Activated CD4-positive, alpha-beta T cell treated with anti-CD3 and anti-CD28 coated beads for 36 hours (primary cell): ENCODE data around the gene YIPF1. TPM values are rescaled to one million over a fixed set of nuclear protein-coding genes. Genes with fewer than 3 reads are reported as not detected.
"Not testable (repeated sequence)": the region's sequence is repeated elsewhere in the genome, so short reads cannot be mapped to it uniquely, and the experiment has no call there.

Source experiments
- ATAC-seq: fragments of 200-7000 bp; cut with Tn5 transposase; one replicate; pipeline ENCODE4 v1.10.0; 2021; ENCODE audit warnings: mild to moderate bottlenecking, moderate library complexity
- CTCF ChIA-PET: fragments of 350-600 bp; sonication (Branson Sonifier 250); formaldehyde crosslinking; loops from one replicate; lab custom pipeline; 2021; ENCODE audit warnings: antibody characterized with exemption; lab: Charles Lee
- POLR2A ChIA-PET: fragments of 350-600 bp; sonication (Branson Sonifier 250); formaldehyde crosslinking; loops from one replicate; lab custom pipeline; 2021; ENCODE audit warnings: antibody characterized with exemption, inconsistent platforms; lab: Charles Lee
- DNase-seq: peaks from one replicate; pipeline ENCODE4 v3.0.0-alpha.2; 2020
- H3K27ac Mint-ChIP-seq: one replicate; pipeline ENCODE4 v1.8.0; 2021; ENCODE audit warnings: mixed read lengths
- H3K27me3 Mint-ChIP-seq: one replicate; pipeline ENCODE4 v1.8.0; 2021; ENCODE audit warnings: mixed read lengths
- H3K36me3 Mint-ChIP-seq: one replicate; pipeline ENCODE4 v1.8.0; 2021; ENCODE audit warnings: low read depth, mixed read lengths
- H3K4me1 Mint-ChIP-seq: one replicate; pipeline ENCODE4 v1.8.0; 2021; ENCODE audit warnings: mixed read lengths
- H3K4me3 Mint-ChIP-seq: one replicate; pipeline ENCODE4 v1.8.0; 2021; ENCODE audit warnings: mild to moderate bottlenecking, moderate library complexity, mixed read lengths
- H3K9me3 Mint-ChIP-seq: one replicate; pipeline ENCODE4 v1.8.0; 2021; ENCODE audit warnings: low read depth, mixed read lengths
- intact Hi-C, 2 experiments: fragments of 100-400 bp; cut with DNase I in 1 of 2; cut with micrococcal nuclease in 1 of 2; formaldehyde crosslinking; loops; one replicate each; pipeline versions ENCODE4 v1.14.2 to v1.15.1; 2022 to 2024; cut with DNase I, micrococcal nuclease
- total RNA-seq, 2 experiments: library from RNA; stranded (reverse); gene quantifications; one replicate each; pipeline ENCODE4 v1.2.3, GENCODE V29; 2021

Gene YIPF1
- total RNA-seq, 2 experiments from 2014 or later: 19.0 to 24.4 TPM

DNA sequence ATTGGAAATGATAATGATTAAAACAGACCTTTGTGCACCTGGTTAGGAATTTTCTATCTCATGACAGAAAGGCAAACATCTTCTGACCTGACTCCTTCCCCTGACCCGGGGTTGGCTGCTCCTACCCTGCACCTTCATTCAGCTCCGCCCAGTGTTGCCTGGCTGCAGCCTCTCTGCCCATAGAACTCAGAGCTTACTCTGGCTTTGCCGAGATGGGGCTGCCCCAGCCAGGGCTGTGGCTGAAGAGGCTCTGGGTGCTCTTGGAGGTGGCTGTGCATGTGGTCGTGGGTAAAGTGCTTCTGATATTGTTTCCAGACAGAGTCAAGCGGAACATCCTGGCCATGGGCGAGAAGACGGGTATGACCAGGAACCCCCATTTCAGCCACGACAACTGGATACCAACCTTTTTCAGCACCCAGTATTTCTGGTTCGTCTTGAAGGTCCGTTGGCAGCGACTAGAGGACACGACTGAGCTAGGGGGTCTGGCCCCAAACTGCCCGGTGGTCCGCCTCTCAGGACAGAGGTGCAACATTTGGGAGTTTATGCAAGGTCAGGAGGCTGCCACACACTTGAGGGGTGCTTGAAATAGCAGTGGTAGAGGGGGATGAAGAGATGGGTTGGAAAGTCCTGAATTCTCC is 4.5 kb upstream of the YIPF1 start, which contains the start of gene DIO1:
TSS of gene DIO1 (plus strand) at position 189 of the 638 bp plus-strand sequence. CDS start at position 213, 24 bp downstream.
- DNase-seq (peak; percentile 43), ATAC-seq (no peak)
- Mint-ChIP-seq H3K27ac (no peak within 1 kb of the TSS), H3K4me1 (peaks cover 18% of the 10 kb centered on the region), H3K27me3 (peaks cover 6% of the 10 kb centered on the region), H3K36me3 (no peaks in the 10 kb centered on the region), H3K4me3 (no peak within 1 kb of the TSS), H3K9me3 (no peaks in the 10 kb centered on the region)
- intact Hi-C loops: no loop called here
- POLR2A ChIA-PET: no interaction called here
- CTCF ChIA-PET: interaction anchor here (1.1 to 2.6 kb wide), 2 partner anchors 33 to 65 kb away, joined by 3 to 8 read pairs; no protein-coding TSS in a partner anchor

DNA sequence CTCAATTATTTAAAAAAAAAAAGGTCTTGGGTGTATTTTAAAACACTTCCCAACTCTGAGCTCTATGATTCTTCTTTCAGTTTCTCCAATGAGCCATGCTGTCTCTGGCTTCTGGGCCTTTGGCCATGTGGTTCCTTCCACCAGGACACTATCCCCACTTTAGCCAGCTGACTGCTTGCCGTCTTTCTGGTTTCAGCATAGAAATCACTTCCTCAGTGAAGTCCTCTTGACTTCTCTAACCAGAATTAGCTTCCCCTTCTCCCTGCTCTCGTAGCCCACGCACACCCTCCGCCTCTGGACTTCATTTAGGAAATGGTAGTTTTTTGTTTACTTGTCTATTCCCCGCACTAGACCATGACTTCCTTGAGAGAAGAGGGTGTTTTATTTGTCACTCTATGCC is 3.3 kb upstream of the YIPF1 start:
- DNase-seq (no peak), ATAC-seq (no peak)
- ChIA-PET POLR2A (no interaction called here), CTCF (interaction anchor here (1.0 to 2.6 kb wide), 2 partner anchors 15 to 32 kb away, joined by 4 to 8 read pairs; no protein-coding TSS in a partner anchor)
- peaks cover 28% of the 10 kb centered on the region for H3K4me1 Mint-ChIP-seq
- no peak overlapping the region for H3K27ac Mint-ChIP-seq
- peaks cover 3% of the 10 kb centered on the region for H3K36me3 Mint-ChIP-seq
- H3K9me3 Mint-ChIP-seq: no peaks in the 10 kb centered on the region
- peaks cover 6% of the 10 kb centered on the region for H3K27me3 Mint-ChIP-seq
- intact Hi-C loops: no loop called here
- no peak overlapping the region for H3K4me3 Mint-ChIP-seq

DNA sequence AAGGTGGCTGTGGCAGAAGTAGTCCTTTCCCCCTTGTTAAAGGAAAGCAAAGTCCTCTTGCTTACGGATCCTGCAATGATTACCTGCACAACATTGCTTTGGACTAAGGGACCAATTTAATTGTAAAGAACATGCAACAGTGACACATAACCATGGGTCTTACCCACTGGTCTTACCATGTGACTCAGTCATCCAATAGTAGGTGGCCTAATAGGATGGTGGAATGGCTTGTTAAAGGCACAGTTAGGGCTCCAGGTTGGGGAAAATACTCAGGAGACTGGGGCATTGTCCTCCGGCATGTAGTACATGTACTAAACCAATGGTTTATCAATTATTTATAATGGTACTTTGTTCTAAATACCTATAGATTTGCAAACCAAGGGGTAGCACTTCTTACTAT is 2.1 kb upstream of the YIPF1 start:
- H3K9me3 Mint-ChIP-seq: no peaks in the 10 kb centered on the region
- H3K4me3 Mint-ChIP-seq: no peak overlapping the region
- ChIA-PET CTCF (interaction anchor here (1.0 kb wide), 1 partner anchor 32 kb away, joined by 3 read pairs; no protein-coding TSS in a partner anchor), POLR2A (no interaction called here)
- peaks cover 6% of the 10 kb centered on the region for H3K27me3 Mint-ChIP-seq
- H3K36me3 Mint-ChIP-seq: peaks cover 8% of the 10 kb centered on the region
- intact Hi-C loops: loop anchor here (2.0 kb wide), 3 partner anchors 161 to 995 kb away; partner anchors contain the start of genes DHCR24 (in 1 of the 2), TCEANC2 (in 1 of the 2) and TMEM59 (in 1 of the 2)
- DNase-seq (no peak), ATAC-seq (no peak)
- H3K27ac Mint-ChIP-seq: no peak overlapping the region
- peaks cover 34% of the 10 kb centered on the region for H3K4me1 Mint-ChIP-seq

DNA sequence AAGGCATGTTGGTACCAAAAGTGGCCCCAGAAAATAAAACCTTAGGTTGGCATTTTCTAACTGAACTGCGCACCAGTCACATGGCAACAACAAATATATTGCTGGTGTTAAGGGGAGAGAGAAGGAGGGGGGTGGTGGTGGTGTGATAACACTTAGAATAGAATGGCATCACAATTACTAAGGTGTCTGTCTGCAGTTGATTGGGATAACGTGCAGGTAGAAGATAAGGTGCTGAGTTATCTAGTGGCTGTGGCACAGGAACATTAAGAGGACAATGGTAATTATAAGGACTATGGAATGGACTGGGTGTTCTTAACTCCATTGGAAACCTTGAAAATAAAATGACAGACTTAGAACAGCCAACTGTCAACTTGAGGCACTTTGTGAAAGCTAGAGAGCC is 1.4 kb upstream of the YIPF1 start:
- peaks cover 34% of the 10 kb centered on the region for H3K4me1 Mint-ChIP-seq
- peaks cover 8% of the 10 kb centered on the region for H3K36me3 Mint-ChIP-seq
- intact Hi-C loops: loop anchor here (2.0 kb wide), 3 partner anchors 162 to 996 kb away; partner anchors contain the start of genes DHCR24 (in 1 of the 2), TCEANC2 (in 1 of the 2) and TMEM59 (in 1 of the 2)

DNA sequence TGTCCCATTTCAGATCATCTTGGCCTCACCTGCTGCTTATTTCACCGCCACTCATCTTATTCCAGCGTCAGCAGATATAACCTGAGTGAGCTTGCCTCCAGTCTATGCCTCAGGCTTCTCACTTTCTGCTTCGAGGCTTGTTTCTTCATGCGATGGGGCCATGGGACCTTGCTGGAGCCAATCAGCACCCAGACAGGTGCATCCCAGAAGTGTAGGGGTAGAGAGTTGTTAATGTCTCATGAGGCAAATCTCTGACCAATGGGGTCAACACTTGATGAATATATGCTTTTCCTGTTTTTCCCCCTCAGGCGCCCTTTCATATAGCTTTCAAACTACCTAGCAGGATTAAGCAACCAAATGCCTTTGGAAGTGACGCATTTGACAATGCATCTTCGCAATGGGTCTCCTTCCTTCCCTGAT is 935 bp upstream of the YIPF1 start:
- ChIA-PET CTCF (interaction anchor here (0.7 to 2.5 kb wide), 5 partner anchors 23 to 69 kb away, joined by 3 to 9 read pairs (median 3); no protein-coding TSS in a partner anchor), POLR2A (interaction anchor here (1.0 to 2.2 kb wide), 2 partner anchors 55 to 162 kb away, joined by 3 to 16 read pairs; partner anchors contain the start of genes IFT25, LRRC42 and TMEM59)
- peaks cover 3% of the 10 kb centered on the region for H3K27me3 Mint-ChIP-seq
- peak overlapping the region; percentile 94 for H3K27ac Mint-ChIP-seq
- DNase-seq: peak; percentile 54
- peaks cover 34% of the 10 kb centered on the region for H3K4me1 Mint-ChIP-seq
- peak overlapping the region; percentile 96 for H3K4me3 Mint-ChIP-seq
- peak; percentile 43 for ATAC-seq
- intact Hi-C loops: loop anchor here (1.0 to 2.0 kb wide), 5 partner anchors 29 to 996 kb away; partner anchors contain the start of genes DHCR24 (in 1 of the 2), LRRC42 (in 1 of the 2), TCEANC2 (in 1 of the 2) and TMEM59 (in 1 of the 2)
- no peaks in the 10 kb centered on the region for H3K9me3 Mint-ChIP-seq
- H3K36me3 Mint-ChIP-seq: peaks cover 10% of the 10 kb centered on the region

More for the DNA sequence above, 1.4 kb upstream of the YIPF1 start:
- POLR2A ChIA-PET: interaction anchor here (2.2 kb wide), 1 partner anchor 55 kb away, joined by 16 read pairs; the partner anchor contains the start of genes IFT25 and LRRC42
- peak overlapping the region; percentile 94 for H3K27ac Mint-ChIP-seq
- CTCF ChIA-PET: interaction anchor here (0.8 to 2.5 kb wide), 4 partner anchors 23 to 69 kb away, joined by 3 to 9 read pairs (median 4); no protein-coding TSS in a partner anchor
- H3K27me3 Mint-ChIP-seq: peaks cover 6% of the 10 kb centered on the region
- ATAC-seq: no peak
- H3K4me3 Mint-ChIP-seq: no peak overlapping the region
- H3K9me3 Mint-ChIP-seq: no peaks in the 10 kb centered on the region
- DNase-seq: no peak

DNA sequence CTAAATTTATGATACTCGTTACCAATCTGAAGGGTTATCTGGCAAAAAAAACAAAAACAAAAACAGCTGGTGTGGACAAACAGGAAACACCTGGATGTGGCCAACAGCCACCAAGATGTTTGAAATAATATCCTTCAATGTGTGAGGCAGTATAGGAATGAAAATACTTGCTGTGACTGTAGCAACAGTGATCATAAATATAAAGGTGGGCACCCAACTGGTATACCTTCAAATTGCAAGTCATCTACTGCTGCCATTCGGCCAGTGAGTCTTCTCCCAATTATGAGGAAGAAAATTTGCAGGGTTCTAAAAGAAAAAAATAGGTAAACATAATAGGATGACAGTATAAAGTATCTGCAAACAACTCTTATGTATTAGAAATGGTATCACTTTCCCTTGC is 916 bp downstream of the YIPF1 start:
- Mint-ChIP-seq H3K4me1 (peaks cover 41% of the 10 kb centered on the region), H3K27me3 (no peaks in the 10 kb centered on the region), H3K27ac (peak overlapping the region; percentile 94), H3K4me3 (peak overlapping the region; percentile 96), H3K36me3 (peaks cover 10% of the 10 kb centered on the region), H3K9me3 (no peaks in the 10 kb centered on the region)
- POLR2A ChIA-PET: no interaction called here
- CTCF ChIA-PET: interaction anchor here (1.4 to 2.5 kb wide), 2 partner anchors 27 to 71 kb away, joined by 4 to 9 read pairs; no protein-coding TSS in a partner anchor
- DNase-seq: no peak
- ATAC-seq: no peak
- intact Hi-C loops: loop anchor here (1.0 to 10.0 kb wide), 5 partner anchors 50 to 906 kb away; partner anchors contain the start of genes NDC1 (in 2 of the 2), LRRC42 (in 1 of the 2), TCEANC2 (in 1 of the 2) and TMEM59 (in 1 of the 2)

DNA sequence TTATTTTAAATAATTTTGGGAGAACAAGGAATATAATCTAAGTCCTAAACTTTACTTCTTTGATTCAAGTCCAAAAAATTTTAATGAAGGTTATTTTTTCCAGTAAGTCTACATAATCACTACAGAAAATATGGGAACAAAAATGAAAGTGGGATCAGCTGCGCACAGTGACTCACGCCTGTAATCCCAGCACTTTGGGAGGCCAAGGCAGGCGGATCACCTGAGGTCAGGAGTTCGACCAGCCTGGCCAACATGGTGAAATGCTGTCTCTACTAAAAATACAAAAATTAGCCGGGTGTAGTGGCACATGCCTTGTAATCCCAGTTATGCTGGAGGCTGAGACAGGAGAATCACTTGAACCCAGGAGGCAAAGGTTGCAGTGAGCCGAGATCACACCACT is 6.0 kb downstream of the YIPF1 start:
- POLR2A ChIA-PET, H3K27ac Mint-ChIP-seq, H3K27me3 Mint-ChIP-seq, H3K9me3 Mint-ChIP-seq, DNase-seq, ATAC-seq, H3K4me3 Mint-ChIP-seq: not testable (repeated sequence)
- Mint-ChIP-seq H3K36me3 (peaks cover 32% of the 10 kb centered on the region), H3K4me1 (peaks cover 22% of the 10 kb centered on the region)
- CTCF ChIA-PET: interaction anchor here (1.9 to 3.8 kb wide), 3 partner anchors 23 to 76 kb away, joined by 4 to 19 read pairs (median 8); partner anchors contain the start of genes IFT25 and LRRC42
- intact Hi-C loops: loop anchor here in 1 of 2 experiments (10.0 kb wide), 1 partner anchor 911 kb away; no protein-coding TSS in a partner anchor

DNA sequence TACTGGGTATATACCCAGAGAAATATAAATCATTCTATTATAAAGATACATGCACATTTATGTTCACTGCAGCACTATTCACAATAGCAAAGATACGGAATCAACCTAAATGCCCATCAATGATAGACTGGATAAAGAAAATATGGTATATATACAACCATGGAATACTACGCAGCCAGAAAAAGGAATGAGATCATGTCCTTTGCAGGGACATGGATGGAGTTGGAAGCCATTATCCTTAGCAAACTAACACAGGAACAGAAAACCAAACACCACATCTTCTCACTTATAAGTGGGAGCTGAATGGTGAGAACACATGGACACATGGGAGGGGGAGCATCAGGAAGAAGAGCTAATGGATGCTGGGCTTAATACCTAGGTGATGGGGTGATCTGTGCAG is 7.7 kb downstream of the YIPF1 start:
- intact Hi-C loops: loop anchor here in 1 of 2 experiments (10.0 kb wide), 1 partner anchor 913 kb away; no protein-coding TSS in a partner anchor
- H3K9me3 Mint-ChIP-seq, DNase-seq, ATAC-seq, H3K27me3 Mint-ChIP-seq, H3K27ac Mint-ChIP-seq, POLR2A ChIA-PET, H3K4me3 Mint-ChIP-seq: not testable (repeated sequence)
- Mint-ChIP-seq H3K36me3 (peaks cover 27% of the 10 kb centered on the region), H3K4me1 (peaks cover 11% of the 10 kb centered on the region)
- CTCF ChIA-PET: interaction anchor here (0.6 to 4.1 kb wide), 8 partner anchors 10 to 84 kb away, joined by 3 to 27 read pairs (median 4); partner anchors contain the start of genes IFT25 and LRRC42

DNA sequence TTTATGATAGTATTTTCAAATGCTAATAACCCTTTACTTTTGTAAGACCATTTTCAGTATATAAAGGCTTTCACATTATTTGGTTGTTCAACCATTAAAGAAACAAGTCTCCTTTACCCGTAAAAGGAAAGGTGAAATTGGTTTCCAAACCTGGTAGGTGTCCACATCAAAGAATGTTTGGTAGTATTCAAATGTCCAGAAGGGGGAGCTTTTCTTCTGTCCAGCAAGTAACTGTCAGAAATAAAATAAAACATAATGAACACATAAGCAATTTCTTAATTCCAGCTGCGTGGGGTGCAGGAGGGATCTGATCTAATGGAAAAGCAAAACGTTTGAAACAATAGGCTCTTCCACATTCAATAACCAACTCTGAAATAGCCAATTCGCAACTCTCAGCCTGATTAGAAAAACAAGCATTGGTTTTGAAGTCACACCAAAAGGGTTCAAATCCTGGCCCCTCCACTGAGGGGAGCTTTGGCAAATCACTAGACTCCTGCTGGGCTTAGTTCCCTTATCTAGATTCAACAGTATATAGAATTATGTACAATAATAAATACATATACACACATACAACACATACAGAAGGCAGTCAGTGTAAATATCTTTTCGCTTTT is 11.0 kb downstream of the YIPF1 start:
- POLR2A ChIA-PET: interaction anchor here (1.6 kb wide), 1 partner anchor 70 kb away, joined by 4 read pairs; no protein-coding TSS in a partner anchor
- Mint-ChIP-seq H3K9me3 (peaks cover 3% of the 10 kb centered on the region), H3K4me1 (peaks cover 4% of the 10 kb centered on the region), H3K27me3 (no peaks in the 10 kb centered on the region), H3K4me3 (no peak overlapping the region), H3K36me3 (peaks cover 30% of the 10 kb centered on the region), H3K27ac (no peak overlapping the region)
- CTCF ChIA-PET: interaction anchor here (0.6 to 4.1 kb wide), 28 partner anchors 14 to 208 kb away, joined by 3 to 35 read pairs (median 4); no protein-coding TSS in a partner anchor
- intact Hi-C loops: loop anchor here (1.0 to 2.0 kb wide), 3 partner anchors 70 to 81 kb away; no protein-coding TSS in a partner anchor
- ATAC-seq (peak; percentile 36), DNase-seq (no peak)

DNA sequence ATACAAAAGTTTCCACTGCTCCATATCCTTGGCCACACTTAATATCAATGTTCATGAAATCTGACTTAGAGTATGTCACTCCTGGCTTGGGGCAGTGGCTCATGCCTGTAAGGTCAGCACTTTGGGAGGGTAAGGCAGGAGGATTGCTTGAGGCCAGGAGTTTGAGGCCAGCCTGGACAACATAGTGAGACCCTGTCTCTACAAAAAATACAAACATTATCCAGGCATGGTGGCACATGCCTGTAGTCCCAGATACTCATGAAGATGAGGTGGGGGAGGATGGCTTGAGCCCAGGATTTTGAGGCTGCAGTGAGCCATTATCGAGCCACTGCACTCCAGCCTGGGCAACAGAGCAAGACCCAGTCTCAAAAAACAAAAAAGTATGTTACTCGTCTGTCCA is 14.4 kb downstream of the YIPF1 start:
- H3K9me3 Mint-ChIP-seq, H3K27ac Mint-ChIP-seq, intact Hi-C loops, H3K4me3 Mint-ChIP-seq, H3K4me1 Mint-ChIP-seq, ATAC-seq, DNase-seq, H3K27me3 Mint-ChIP-seq, POLR2A ChIA-PET: not testable (repeated sequence)
- peaks cover 19% of the 10 kb centered on the region for H3K36me3 Mint-ChIP-seq
- CTCF ChIA-PET: interaction anchor here (1.9 to 2.5 kb wide), 3 partner anchors 14 to 84 kb away, joined by 6 to 13 read pairs (median 7); no protein-coding TSS in a partner anchor
